SK-N-SH (cell line): ENCODE measurements around the gene RABGAP1L. TPM values are rescaled to one million over a fixed set of nuclear protein-coding genes. Genes with fewer than 3 reads are reported as not detected.

ENCODE experiments used
- CTCF ChIA-PET: fragments of 300-600, 350-600 bp; formaldehyde crosslinking; extraction: SDS; loops from one replicate; lab custom pipeline; 2021; lab: Yijun Ruan, JAX
- POLR2A ChIA-PET: fragments of 350-600 bp; sonication (Branson Sonifier 250); formaldehyde crosslinking; extraction: SDS; loops from one replicate; lab custom pipeline; 2020; ENCODE audit warnings: antibody characterized with exemption, inconsistent platforms; lab: Yijun Ruan, JAX
- DNase-seq: peaks from one replicate; pipeline ENCODE4 v3.0.0; 2012
- H2AFZ ChIP-seq: fragments of 200-600 bp; sonication (generic); 2 replicates; pipeline ENCODE4 v1.8.1; 2016; ENCODE audit warnings: antibody characterized with exemption, mild to moderate bottlenecking, low read depth
- H3F3A ChIP-seq: fragments of 200-600 bp; sonication (generic); replicated peaks from 2 replicates; pipeline ENCODE3; 2016; ENCODE audit warnings: antibody characterized with exemption, mild to moderate bottlenecking; ENCODE audit not compliant: insufficient read depth
- H3K27ac ChIP-seq, 2 experiments: fragments of 200-500 bp in 1 of 2; fragments of 200-600 bp in 1 of 2; sonication (Bioruptor generic) in 1 of 2; sonication (generic), shearing (Covaris generic) in 1 of 2; 2 replicates each; pipeline versions ENCODE4 v1.5.1 to v1.6.1; 2014 to 2016; ENCODE audit warnings: low read depth in 2 of 2, inconsistent platforms in 1 of 2, low read length in 1 of 2, mild to moderate bottlenecking in 1 of 2, mixed read lengths in 1 of 2
- H3K27me3 ChIP-seq: fragments of 200-600 bp; sonication (generic), shearing (Covaris generic); 2 replicates; pipeline ENCODE4 v1.6.1; 2016; ENCODE audit warnings: mixed run types; ENCODE audit not compliant: insufficient read depth
- H3K36me3 ChIP-seq, 2 experiments: fragments of 200-500 bp in 1 of 2; fragments of 200-600 bp in 1 of 2; sonication (Bioruptor generic) in 1 of 2; sonication (generic) in 1 of 2; replicated peaks in 1 of 2; 2 replicates each; pipeline versions ENCODE3 to v1.5.1; 2014 to 2016; ENCODE audit warnings: low read length in 1 of 2, mild to moderate bottlenecking in 1 of 2; ENCODE audit not compliant: insufficient read depth in 2 of 2, control insufficient read depth in 1 of 2
- H3K4me1 ChIP-seq, 2 experiments: fragments of 200-500 bp in 1 of 2; fragments of 200-600 bp in 1 of 2; sonication (Bioruptor generic) in 1 of 2; sonication (generic), shearing (Covaris generic) in 1 of 2; 2 replicates each; pipeline versions ENCODE4 v1.5.1 to v1.6.1; 2014 to 2016; ENCODE audit warnings: low read depth in 1 of 2, low read length in 1 of 2, mixed run types in 1 of 2; ENCODE audit not compliant: insufficient read depth in 2 of 2, control insufficient read depth in 1 of 2
- H3K4me2 ChIP-seq: fragments of 200-600 bp; sonication (generic), shearing (Covaris generic); 2 replicates; pipeline ENCODE4 v1.6.1; 2017; ENCODE audit warnings: mixed run types
- H3K4me3 ChIP-seq, 2 experiments: fragments of 200-500 bp in 1 of 2; fragments of 200-600 bp in 1 of 2; sonication (Bioruptor generic) in 1 of 2; sonication (generic), shearing (Covaris generic) in 1 of 2; 2 replicates each; pipeline versions ENCODE4 v1.5.1 to v1.8.1; 2014 to 2016; ENCODE audit warnings: low read depth in 2 of 2, inconsistent platforms in 1 of 2, low read length in 1 of 2, mild to moderate bottlenecking in 1 of 2, mixed read lengths in 1 of 2, moderate library complexity in 1 of 2
- H3K79me2 ChIP-seq: fragments of 200-600 bp; sonication (generic); 2 replicates; pipeline ENCODE4 v1.8.1; 2017; ENCODE audit warnings: mild to moderate bottlenecking; ENCODE audit not compliant: insufficient read depth
- H3K9ac ChIP-seq: fragments of 200-600 bp; sonication (generic); 2 replicates; pipeline ENCODE4 v1.6.1; 2017; ENCODE audit warnings: mixed run types
- H3K9me2 ChIP-seq: fragments of 200-600 bp; sonication (generic); 2 replicates; pipeline ENCODE4 v1.6.1; 2017; ENCODE audit warnings: mixed run types
- H3K9me3 ChIP-seq: fragments of 200-600 bp; sonication (generic); 2 replicates; pipeline ENCODE4 v1.6.1; 2017; ENCODE audit warnings: mixed run types, mild to moderate bottlenecking, moderate library complexity
- H4K20me1 ChIP-seq: fragments of 200-600 bp; sonication (generic); 2 replicates; pipeline ENCODE4 v1.6.1; 2017; ENCODE audit warnings: mild to moderate bottlenecking, mixed run types; ENCODE audit not compliant: insufficient read depth
- CTCF ChIP-seq: fragments of 200-600 bp; sonication (generic); IDR thresholded peaks from 2 replicates; pipeline ENCODE4 v1.6.1; 2017; ENCODE audit warnings: antibody characterized with exemption, mild to moderate bottlenecking, moderate library complexity
- EP300 ChIP-seq, 2 experiments: IDR thresholded peaks; 2 replicates each; pipeline versions ENCODE4 v1.4.0 to v1.6.1; 2012; ENCODE audit warnings: borderline replicate concordance in 1 of 2, low read depth in 1 of 2, low read length in 1 of 2
- EZH2phosphoT487 ChIP-seq: fragments of 200-600 bp; sonication (generic); IDR thresholded peaks from 2 replicates; pipeline ENCODE4 v1.6.1; 2017; ENCODE audit warnings: low read depth, mixed run types, mild to moderate bottlenecking, antibody characterized with exemption, moderate library complexity, borderline replicate concordance
- FOSL2 ChIP-seq: IDR thresholded peaks from 2 replicates; pipeline ENCODE4 v1.4.0; 2012; ENCODE audit warnings: low read depth, mild to moderate bottlenecking, moderate library complexity, borderline replicate concordance
- FOXJ3 ChIP-seq: sonication (generic); formaldehyde crosslinking; IDR thresholded peaks from 2 replicates; pipeline ENCODE4 v1.5.1; 2020; ENCODE audit warnings: mild to moderate bottlenecking, missing genetic modification reagents
- FOXM1 ChIP-seq: IDR thresholded peaks from 2 replicates; pipeline ENCODE4 v1.4.0; 2012; ENCODE audit warnings: low read depth, mild to moderate bottlenecking
- IRF3 ChIP-seq: fragments of 150-350 bp; IDR thresholded peaks from 2 replicates; pipeline ENCODE4 v1.6.1; 2016; ENCODE audit warnings: mild to moderate bottlenecking, low read depth, low read length
- JUND ChIP-seq: IDR thresholded peaks from 2 replicates; pipeline ENCODE4 v1.4.0; 2012
- MAX ChIP-seq: IDR thresholded peaks from 2 replicates; pipeline ENCODE4 v1.4.0; 2012; ENCODE audit warnings: low read depth
- MXI1 ChIP-seq: IDR thresholded peaks from 2 replicates; pipeline ENCODE4 v1.6.1; 2012; ENCODE audit warnings: mild to moderate bottlenecking, low read depth, low read length, improper control_type of control experiment
- NRF1 ChIP-seq: IDR thresholded peaks from 2 replicates; pipeline ENCODE4 v1.6.1; 2012; ENCODE audit warnings: low read depth, mild to moderate bottlenecking, low read length
- RCOR1 ChIP-seq: fragments of 150-350 bp; IDR thresholded peaks from 2 replicates; pipeline ENCODE4 v1.6.1; 2017; ENCODE audit warnings: antibody characterized with exemption, low read length
- RXRA ChIP-seq: IDR thresholded peaks from 2 replicates; pipeline ENCODE4 v1.4.0; 2012; ENCODE audit warnings: low read depth, mild to moderate bottlenecking, borderline replicate concordance
- TAF1 ChIP-seq: IDR thresholded peaks from 2 replicates; pipeline ENCODE4 v1.6.1; 2012; ENCODE audit warnings: low read depth, mild to moderate bottlenecking, low read length, moderate library complexity, borderline replicate concordance
- TEAD4 ChIP-seq: IDR thresholded peaks from 2 replicates; pipeline ENCODE4 v1.4.0; 2012; ENCODE audit warnings: mild to moderate bottlenecking, borderline replicate concordance; ENCODE audit not compliant: insufficient read depth
- USF1 ChIP-seq: IDR thresholded peaks from 2 replicates; pipeline ENCODE4 v1.4.0; 2012; ENCODE audit warnings: low read depth, borderline replicate concordance
- YY1 ChIP-seq: IDR thresholded peaks from 2 replicates; pipeline ENCODE4 v1.4.0; 2012; ENCODE audit warnings: low read depth, mild to moderate bottlenecking
- WGBS: methylation state at CpG from one replicate; pipeline ENCODE4 v1.1.6; 2017; ENCODE audit warnings: low lambda C conversion rate; 5-methylcytosine and 5-hydroxymethylcytosine counted together
- polyA plus RNA-seq, 3 experiments: library from polyadenylated mRNA; depleted of rRNA; stranded (reverse); fragments of >200 nt; gene quantifications; 2 replicates each; pipeline ENCODE4 v1.2.3, GENCODE V29; 2012

The RABGAP1L gene
- polyA plus RNA-seq, 1 of the 3 experiments (the other 2 are of a cell fraction) = 7.2 TPM

GRCh38 chr1:174775621-174776020, 616.3 kb downstream of the RABGAP1L start:
- no peaks in the 10 kb centered on the region for H3K9me2 ChIP-seq
- POLR2A ChIA-PET = no interaction called here
- H3K79me2 ChIP-seq = no peaks in the 10 kb centered on the region
- no peaks in the 10 kb centered on the region for H3F3A ChIP-seq
- H3K36me3 ChIP-seq = no peaks in the 10 kb centered on the region
- no peak for DNase-seq
- no peaks in the 10 kb centered on the region for H3K27me3 ChIP-seq
- no peak overlapping the region for H3K9ac ChIP-seq
- no peaks in the 10 kb centered on the region for H3K4me1 ChIP-seq
- H3K9me3 ChIP-seq = no peaks in the 10 kb centered on the region; the same call in 1 of the 2 replicates
- no peak overlapping the region for H2AFZ ChIP-seq
- no peak overlapping the region for H3K27ac ChIP-seq
- no peak overlapping the region for H3K4me2 ChIP-seq
- H3K4me3 ChIP-seq = no peak overlapping the region
- CTCF ChIA-PET = no interaction called here
- H4K20me1 ChIP-seq = no peaks in the 10 kb centered on the region
- no peak for TF ChIP-seq JUND
- no peak for TF ChIP-seq FOXJ3 (CRISPR knock-in tag)
- no peak for TF ChIP-seq CTCF
- TF ChIP-seq EZH2phosphoT487 = no peak
- no peak for TF ChIP-seq IRF3
- no peak for TF ChIP-seq FOXM1
- TF ChIP-seq NRF1 = no peak
- no peak for TF ChIP-seq TAF1
- TF ChIP-seq MXI1 = no peak
- TF ChIP-seq RXRA = no peak
- TF ChIP-seq MAX = no peak
- no peak for TF ChIP-seq TEAD4
- TF ChIP-seq USF1 = no peak
- TF ChIP-seq FOSL2 = no peak
- TF ChIP-seq YY1 = no peak
- TF ChIP-seq RCOR1 = no peak
- no peak for TF ChIP-seq EP300 (IDR thresholded peaks at IDR 0.05; ENCODE audit: borderline replicate concordance in 1 of 2, low read depth in 1 of 2, low read length in 1 of 2)
- WGBS = 93% methylated on average over 2 of the region's 2 CpGs
